HG02610 (cell line): ENCODE measurements around the gene PYM1.

Experiments used
- ATAC-seq: cut with Tn5 transposase; IDR thresholded peaks from one replicate; pipeline ENCODE4 v1.9.1; 2021; ENCODE audit warnings: mild to moderate bottlenecking, moderate library complexity; ENCODE audit not compliant: unreplicated experiment

Gene PYM1

DNA sequence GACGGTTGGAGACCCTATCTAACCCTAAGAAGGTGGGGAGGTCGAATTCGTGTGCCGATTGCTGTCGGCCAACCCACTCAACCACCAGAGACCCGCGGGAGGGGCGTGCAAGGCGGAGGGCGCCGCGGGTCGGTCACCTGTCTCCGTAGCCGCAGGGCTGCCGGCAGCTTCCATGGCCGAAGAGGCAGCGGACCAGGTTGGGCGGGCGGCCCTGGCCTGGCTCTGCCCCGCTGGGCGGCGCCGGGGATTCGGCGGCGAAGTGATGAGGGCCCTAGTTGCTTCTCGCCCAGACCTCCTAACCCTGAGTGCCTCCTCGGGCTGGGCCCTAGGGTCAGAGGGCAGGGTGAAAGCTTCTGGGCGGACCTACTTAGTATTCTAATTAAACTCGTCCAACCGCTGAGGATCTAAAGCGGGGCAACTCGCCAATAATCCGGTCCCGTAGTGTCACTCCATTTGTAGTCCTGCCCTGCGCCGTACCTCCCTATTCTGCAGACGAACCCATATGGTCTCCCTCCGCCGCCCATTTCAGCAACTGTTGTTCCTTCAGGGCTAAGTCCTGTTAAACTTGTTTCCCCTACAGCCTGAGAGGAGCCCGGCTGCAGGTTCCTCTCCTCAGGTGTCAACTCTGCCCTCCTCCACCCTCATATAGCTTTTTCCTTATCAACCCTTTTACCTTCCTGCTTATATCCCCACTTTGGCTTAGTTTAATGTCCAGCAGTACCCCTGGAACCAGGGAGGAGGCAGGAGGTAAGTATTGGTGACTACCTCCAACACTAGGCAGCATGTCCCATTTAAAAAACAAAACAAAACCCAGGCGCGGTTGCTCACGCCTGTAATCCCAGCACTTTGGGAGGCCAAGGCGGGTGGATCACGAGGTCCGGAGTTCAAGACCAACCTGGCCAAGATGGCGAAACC lies at the start of gene PYM1:
PYM1 (minus strand) TSS at position 307 of the 915 bp plus-strand sequence; CDS start at position 174, 133 bp downstream.
- peak; percentile 30 for ATAC-seq

DNA sequence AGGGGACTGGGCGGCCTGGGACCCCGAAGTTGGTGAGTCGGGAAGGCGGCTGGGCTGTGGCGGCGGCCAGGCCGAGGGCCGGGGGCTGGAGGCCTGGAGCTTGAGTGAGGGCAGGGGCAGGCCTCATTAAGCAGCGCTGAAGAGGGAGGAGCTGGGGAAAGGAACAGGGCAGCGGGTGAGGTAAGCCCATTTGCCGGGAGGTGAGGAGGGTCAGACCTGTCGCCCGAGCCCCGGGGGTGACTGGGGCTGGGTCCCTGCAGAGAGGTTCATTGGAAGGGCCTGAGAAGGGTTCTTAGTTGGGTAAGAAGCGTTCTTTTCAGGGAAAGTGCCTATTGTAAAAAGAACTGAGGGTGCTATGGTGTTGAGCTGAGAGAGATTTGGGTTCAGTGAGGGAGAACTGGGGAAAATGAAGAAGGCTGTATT lies 46.6 kb upstream of the PYM1 start:
- ATAC-seq, result peak; percentile 11

DNA sequence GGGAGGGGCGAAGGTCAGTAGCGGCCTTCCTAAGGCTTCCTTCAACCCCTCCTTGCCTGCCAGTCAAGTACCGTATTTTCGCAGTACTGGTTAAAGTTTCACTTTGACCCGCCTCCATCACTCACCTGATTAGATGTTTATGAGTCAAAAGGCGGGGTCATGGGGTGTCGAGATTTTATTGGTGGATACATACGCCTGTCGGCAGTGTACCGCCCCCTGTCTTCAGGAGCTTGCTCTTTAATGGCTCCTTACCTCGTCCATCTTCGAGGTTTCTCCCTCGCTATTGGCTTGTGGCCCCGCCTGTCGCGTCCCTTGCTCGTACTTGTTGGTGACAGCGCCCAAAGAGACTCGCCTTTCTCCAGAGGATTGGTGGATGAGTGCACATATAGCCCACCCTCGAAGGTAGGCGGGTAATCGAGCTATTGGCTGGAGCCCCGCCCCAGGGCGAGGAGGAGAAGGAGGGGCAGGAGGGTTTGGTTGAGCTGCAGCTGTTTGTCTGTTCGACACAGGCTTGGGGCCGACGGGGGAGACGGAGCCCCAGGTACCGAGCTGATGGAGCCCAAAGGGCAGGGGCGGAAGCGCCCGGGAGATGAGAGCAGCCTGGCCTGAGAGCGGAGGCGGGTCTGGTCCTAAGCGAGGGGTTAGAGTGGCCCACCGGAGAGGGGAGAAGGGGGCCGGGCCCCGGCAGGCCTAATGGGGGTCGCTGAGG lies 46.1 kb upstream of the PYM1 start, which contains the start of gene RAB5B:
RAB5B (plus strand) TSS at position 480 of the 709 bp plus-strand sequence. CDS start 12,883 bp downstream, outside the sequence.
- peak; percentile 94 for ATAC-seq

GRCh38 chr12:55972911-55973598 lies 45.4 kb upstream of the PYM1 start:
- ATAC-seq, result no peak

DNA sequence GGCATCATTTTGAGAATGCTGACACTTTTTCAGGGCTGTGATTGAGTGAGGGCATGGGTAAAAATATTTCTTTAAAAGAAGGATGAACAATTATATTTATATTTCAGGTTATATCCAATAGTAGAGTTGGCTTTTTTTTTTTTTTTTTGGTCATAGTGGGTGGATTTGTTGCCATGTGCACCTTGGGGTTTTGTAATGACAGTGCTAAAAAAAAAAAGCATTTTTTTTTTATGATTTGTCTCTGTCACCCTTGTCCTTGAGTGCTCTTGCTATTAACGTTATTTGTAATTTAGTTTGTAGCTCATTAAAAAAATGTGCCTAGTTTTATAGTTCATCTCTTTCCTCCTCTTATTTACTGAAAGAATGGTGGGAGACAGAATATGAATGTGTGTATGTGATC lies 44.8 kb upstream of the PYM1 start:
- ATAC-seq, result no peak

DNA sequence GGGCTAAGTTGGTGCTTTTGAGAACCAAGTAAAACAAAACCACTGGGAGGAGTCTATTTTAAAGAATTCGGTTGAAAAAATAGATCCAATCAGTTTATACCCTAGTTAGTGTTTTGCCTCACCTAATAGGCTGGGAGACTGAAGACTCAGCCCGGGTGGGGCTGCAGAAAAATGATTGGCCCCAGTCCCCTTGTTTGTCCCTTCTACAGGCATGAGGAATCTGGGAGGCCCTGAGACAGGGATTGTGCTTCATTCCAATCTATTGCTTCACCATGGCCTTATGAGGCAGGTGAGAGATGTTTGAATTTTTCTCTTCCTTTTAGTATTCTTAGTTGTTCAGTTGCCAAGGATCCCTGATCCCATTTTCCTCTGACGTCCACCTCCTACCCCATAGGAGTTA lies 44.3 kb upstream of the PYM1 start:
- no peak for ATAC-seq

DNA sequence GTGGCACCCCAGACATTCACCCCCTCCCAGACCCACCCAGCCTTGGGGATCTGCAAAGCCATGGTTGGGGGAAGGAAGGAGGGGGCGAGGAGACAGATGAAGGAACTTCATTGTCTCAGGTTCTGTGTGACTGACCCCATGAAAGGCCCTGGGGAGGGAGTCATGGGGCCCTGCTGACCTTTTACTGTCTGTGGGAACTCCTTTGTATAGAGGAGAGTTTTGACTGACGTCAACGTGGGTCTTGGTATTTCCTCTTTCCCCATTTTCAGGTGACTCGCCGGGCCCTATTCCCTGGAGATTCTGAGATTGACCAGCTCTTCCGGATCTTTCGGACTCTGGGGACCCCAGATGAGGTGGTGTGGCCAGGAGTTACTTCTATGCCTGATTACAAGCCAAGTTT lies 43.1 kb upstream of the PYM1 start:
- ATAC-seq, result no peak

DNA sequence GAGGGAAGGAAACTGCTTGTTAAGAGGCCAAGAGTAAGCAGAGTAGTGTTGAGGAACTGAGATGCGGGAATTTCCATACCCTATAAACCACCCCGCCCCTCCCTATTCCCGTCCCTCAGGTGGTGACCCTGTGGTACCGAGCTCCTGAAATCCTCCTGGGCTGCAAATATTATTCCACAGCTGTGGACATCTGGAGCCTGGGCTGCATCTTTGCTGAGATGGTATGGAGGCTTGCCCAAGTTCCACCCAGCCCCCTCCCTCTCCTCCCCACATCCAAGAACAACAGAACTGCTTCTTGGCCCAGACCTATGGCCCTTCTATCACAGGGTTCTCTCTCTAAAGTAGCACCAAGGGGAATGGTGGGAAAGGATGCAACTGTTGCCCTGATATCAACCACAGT lies 41.7 kb upstream of the PYM1 start:
- ATAC-seq, result no peak

DNA sequence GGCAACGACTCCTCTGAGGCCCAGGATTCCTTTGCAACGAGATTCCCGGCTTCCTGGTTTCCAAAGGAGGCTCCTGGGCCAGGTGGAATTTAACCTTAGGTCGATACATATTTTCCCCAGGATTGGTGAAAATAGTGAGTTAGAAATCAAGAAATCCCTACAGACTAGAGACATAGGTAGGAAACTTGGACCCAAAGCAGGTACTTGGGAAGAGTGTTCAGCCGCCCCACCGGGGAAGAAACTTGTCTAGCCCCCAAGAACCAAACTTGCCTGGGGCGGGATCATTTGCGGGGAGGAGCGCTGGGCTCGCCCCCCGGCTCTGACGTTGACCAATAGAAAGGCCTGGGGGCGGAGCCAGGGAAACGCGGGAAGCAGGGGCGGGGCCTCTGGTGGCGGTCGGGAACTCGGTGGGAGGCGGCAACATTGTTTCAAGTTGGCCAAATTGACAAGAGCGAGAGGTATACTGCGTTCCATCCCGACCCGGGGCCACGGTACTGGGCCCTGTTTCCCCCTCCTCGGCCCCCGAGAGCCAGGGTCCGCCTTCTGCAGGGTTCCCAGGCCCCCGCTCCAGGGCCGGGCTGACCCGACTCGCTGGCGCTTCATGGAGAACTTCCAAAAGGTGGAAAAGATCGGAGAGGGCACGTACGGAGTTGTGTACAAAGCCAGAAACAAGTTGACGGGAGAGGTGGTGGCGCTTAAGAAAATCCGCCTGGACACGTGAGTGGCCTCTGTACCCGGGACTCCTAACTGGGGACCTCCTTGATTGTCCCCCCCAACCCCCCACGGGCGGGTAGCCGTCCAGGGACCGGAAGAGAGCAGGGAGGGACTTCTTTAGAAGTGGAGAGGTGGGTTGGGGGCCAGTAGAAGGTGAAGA lies 39.0 kb upstream of the PYM1 start, which contains the start of gene CDK2:
CDK2 (plus strand) TSS at position 423 of the 874 bp plus-strand sequence; CDS start at position 602, 179 bp downstream.
- ATAC-seq, result peak; percentile 97

DNA sequence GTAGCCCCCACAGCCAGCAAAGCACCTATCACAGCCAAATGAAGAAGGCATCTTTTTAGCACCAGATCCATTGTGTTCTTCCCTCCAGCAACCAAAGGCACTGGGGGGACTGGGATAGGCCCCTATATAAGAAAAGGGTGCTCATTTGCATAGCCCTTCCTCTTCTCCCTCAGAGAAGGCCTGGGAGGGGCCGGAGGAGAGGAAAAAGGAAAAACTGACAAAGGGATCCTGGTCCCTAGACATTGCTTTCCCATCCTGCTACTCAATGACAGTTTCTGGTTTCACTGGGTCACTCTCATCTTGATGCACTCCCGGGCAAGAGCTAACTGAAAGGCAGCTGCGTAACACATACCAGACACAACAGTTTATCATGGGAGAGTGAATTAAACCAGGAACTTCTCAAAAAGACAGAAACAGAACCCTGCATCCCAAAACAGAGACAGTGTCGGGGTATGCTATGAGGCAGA lies 38.3 kb upstream of the PYM1 start, which contains the start of gene PMEL:
PMEL (minus strand) TSS at position 102 of the 467 bp plus-strand sequence; CDS start at position 71, 31 bp downstream.
- ATAC-seq, result no peak

DNA sequence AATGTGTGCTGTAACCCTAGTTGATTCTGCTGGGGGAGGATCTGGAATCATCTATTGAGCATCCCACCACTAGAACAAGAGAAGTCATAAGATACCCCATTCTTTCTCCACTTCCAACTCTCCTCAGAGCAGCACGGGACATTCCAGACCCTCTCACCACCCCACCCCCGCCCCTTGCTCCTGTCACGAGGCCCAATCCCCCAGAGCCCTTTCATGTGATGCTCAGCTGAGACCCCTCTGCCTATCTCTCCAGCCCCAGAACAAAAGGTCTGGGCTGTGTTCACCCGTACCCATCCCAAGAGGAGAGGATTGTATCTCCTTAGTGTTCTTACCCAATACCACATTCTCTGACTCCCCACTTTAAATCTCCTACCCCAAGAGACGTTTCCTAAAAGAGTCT lies 37.5 kb upstream of the PYM1 start:
- no peak for ATAC-seq

GRCh38 chr12:55963760-55964159 lies 36.1 kb upstream of the PYM1 start:
- no peak for ATAC-seq

- ATAC-seq, result no peak
These were observed 29.6 kb upstream of the PYM1 start for GRCh38 chr12:55957106-55957859.

- ATAC-seq, result no peak
These were observed 28.3 kb upstream of the PYM1 start for GRCh38 chr12:55955800-55956508.

- no peak for ATAC-seq
These were observed 27.6 kb upstream of the PYM1 start for GRCh38 chr12:55955344-55955743.

- no peak for ATAC-seq
These were observed 18.9 kb upstream of the PYM1 start for GRCh38 chr12:55946553-55946952.

DNA sequence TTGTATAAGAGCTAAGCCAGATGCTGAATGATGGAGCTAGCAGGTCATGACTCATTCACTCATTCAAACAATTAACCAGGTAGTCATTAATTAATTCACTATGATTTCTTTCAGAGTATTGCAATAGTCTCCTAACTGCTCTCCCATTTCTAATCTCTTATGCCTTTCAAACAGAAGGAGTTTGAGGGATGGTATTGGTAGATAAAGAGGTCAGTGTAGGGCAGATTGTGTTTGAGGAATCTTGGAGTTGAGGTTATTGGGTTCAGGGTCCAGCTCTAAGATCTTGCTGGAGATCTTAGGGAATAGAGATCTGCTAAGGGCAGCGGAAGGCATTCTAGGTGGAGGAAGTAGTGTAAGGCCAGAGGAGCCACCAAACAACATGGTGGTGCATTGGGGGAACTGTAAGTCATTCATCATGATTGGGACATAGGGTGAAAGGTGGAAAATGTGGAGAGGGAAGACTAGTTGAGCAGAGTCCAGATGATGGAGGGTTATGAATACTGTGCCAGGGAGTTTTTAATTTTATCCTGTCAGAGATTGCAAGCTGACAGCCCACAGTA lies 15.0 kb upstream of the PYM1 start:
- no peak for ATAC-seq

DNA sequence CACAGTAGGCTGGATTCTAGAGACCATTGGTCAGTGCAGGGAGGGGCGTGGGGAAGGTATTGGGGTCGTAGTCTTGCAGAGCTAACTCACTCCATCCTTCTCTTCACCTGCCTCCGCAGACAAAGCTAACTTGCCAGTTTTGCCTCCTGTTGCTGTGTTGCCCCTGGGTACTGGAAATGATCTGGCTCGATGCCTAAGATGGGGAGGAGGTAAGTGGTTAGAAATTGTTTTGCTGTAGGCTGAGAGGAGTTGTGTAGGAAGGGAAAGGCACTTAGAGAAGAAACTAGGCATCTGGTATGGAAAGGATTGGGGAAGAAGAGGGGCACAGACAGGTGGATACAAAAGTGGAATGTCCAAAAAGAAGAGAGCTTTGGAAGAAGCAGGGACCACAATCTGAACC lies 14.4 kb upstream of the PYM1 start:
- no peak for ATAC-seq
